WTC11 (cell line): Measurements from ENCODE around the gene PTPRK. TPM values are rescaled to one million over a fixed set of nuclear protein-coding genes. Genes with fewer than 3 reads are reported as not detected.

Experiments used
- ATAC-seq: fragments of 200-7000 bp; cut with Tn5 transposase; 2 replicates; pipeline ENCODE4 v1.10.0; 2021; ENCODE audit warnings: mild to moderate bottlenecking, moderate library complexity
- CTCF ChIA-PET: fragments of 300-600 bp; sonication (Branson Sonifier 250); formaldehyde crosslinking; loops from one replicate; lab custom pipeline; 2021; ENCODE audit warnings: antibody characterized with exemption; lab: Charles Lee
- POLR2A ChIA-PET: fragments of 350-600 bp; sonication (Branson Sonifier 250); formaldehyde crosslinking; loops from one replicate; lab custom pipeline; 2021; ENCODE audit warnings: antibody characterized with exemption; lab: Charles Lee
- DNase-seq: peaks from one replicate; pipeline ENCODE4 v3.0.0; 2021; ENCODE audit warnings: low spot score
- H3K27ac Mint-ChIP-seq: 2 replicates; pipeline ENCODE4 v1.8.0; 2021; ENCODE audit warnings: mixed read lengths
- H3K27me3 Mint-ChIP-seq: 2 replicates; pipeline ENCODE4 v1.8.0; 2021; ENCODE audit warnings: low read depth, mild to moderate bottlenecking, moderate library complexity, mixed read lengths
- H3K36me3 Mint-ChIP-seq: 2 replicates; pipeline ENCODE4 v1.8.0; 2021; ENCODE audit warnings: mixed read lengths
- H3K4me1 Mint-ChIP-seq: 2 replicates; pipeline ENCODE4 v1.8.0; 2022; ENCODE audit warnings: mixed read lengths
- H3K4me3 Mint-ChIP-seq: 2 replicates; pipeline ENCODE4 v1.8.0; 2021; ENCODE audit warnings: mild to moderate bottlenecking, moderate library complexity, mixed read lengths
- H3K9me3 Mint-ChIP-seq: 2 replicates; pipeline ENCODE4 v1.8.0; 2021; ENCODE audit warnings: mixed read lengths
- AR ChIP-seq: fragments of 250-450 bp; sonication (Bioruptor Pico); IDR thresholded peaks from 2 replicates; pipeline ENCODE4 v1.9.0; 2021; ENCODE audit warnings: mild to moderate bottlenecking
- ARID4B ChIP-seq: sonication (generic); formaldehyde crosslinking; IDR thresholded peaks from 2 replicates; pipeline ENCODE4 v1.8.0; 2023; ENCODE audit warnings: missing genetic modification reagents, mild to moderate bottlenecking, borderline replicate concordance
- FOXK1 ChIP-seq: sonication (generic); formaldehyde crosslinking; IDR thresholded peaks from 2 replicates; pipeline ENCODE4 v1.8.0; 2022; ENCODE audit warnings: mild to moderate bottlenecking, moderate library complexity, missing genetic modification reagents
- FOXP1 ChIP-seq: sonication (generic); formaldehyde crosslinking; IDR thresholded peaks from 2 replicates; pipeline ENCODE4 v1.8.0; 2022; ENCODE audit warnings: missing genetic modification reagents, mild to moderate bottlenecking, moderate library complexity, borderline replicate concordance
- IRF1 ChIP-seq: sonication (generic); formaldehyde crosslinking; IDR thresholded peaks from 2 replicates; pipeline ENCODE4 v1.8.0; 2023; ENCODE audit warnings: missing genetic modification reagents
- MXD4 ChIP-seq: fragments of 250-450 bp; sonication (Bioruptor Pico); IDR thresholded peaks from 2 replicates; pipeline ENCODE4 v1.8.0; 2021; ENCODE audit warnings: mild to moderate bottlenecking, moderate library complexity, borderline replicate concordance
- NR3C1 ChIP-seq: sonication (generic); formaldehyde crosslinking; conservative IDR thresholded peaks from 2 replicates; pipeline ENCODE4 v1.8.1; 2023; ENCODE audit warnings: low read depth, mild to moderate bottlenecking, missing genetic modification reagents
- OVOL2 ChIP-seq: fragments of 250-450 bp; sonication (Bioruptor Pico); IDR thresholded peaks from 2 replicates; pipeline ENCODE4 v1.9.0; 2021; ENCODE audit warnings: mild to moderate bottlenecking, borderline replicate concordance
- SMAD4 ChIP-seq: sonication (generic); formaldehyde crosslinking; IDR thresholded peaks from 2 replicates; pipeline ENCODE4 v1.8.0; 2022; ENCODE audit warnings: mild to moderate bottlenecking, missing genetic modification reagents
- TCF7 ChIP-seq: sonication (generic); formaldehyde crosslinking; IDR thresholded peaks from 2 replicates; pipeline ENCODE4 v1.8.0; 2022; ENCODE audit warnings: mild to moderate bottlenecking, low read depth, missing genetic modification reagents, moderate library complexity
- ZBTB43 ChIP-seq: sonication (generic); formaldehyde crosslinking; IDR thresholded peaks from 2 replicates; pipeline ENCODE4 v1.8.1; 2023; ENCODE audit warnings: mild to moderate bottlenecking, missing genetic modification reagents
- ZMAT4 ChIP-seq: fragments of 250-450 bp; sonication (Bioruptor Pico); IDR thresholded peaks from 2 replicates; pipeline ENCODE4 v1.9.0; 2021; ENCODE audit warnings: mild to moderate bottlenecking
- ZNF396 ChIP-seq: fragments of 250-450 bp; sonication (Bioruptor Pico); IDR thresholded peaks from 2 replicates; pipeline ENCODE4 v1.8.0; 2021; ENCODE audit warnings: mild to moderate bottlenecking, moderate library complexity, borderline replicate concordance
- ZNF512 ChIP-seq: sonication (generic); formaldehyde crosslinking; IDR thresholded peaks from 2 replicates; pipeline ENCODE4 v1.8.1; 2022; ENCODE audit warnings: missing genetic modification reagents, borderline replicate concordance
- total RNA-seq: library from RNA; stranded (reverse); gene quantifications from 3 replicates; pipeline ENCODE4 v1.2.3, GENCODE V29; 2021
- TF ChIP-seq, protein P1 (sequence below): sonication (generic); formaldehyde crosslinking; IDR thresholded peaks from 2 replicates; pipeline ENCODE4 v1.8.0; 2023; ENCODE audit warnings: mild to moderate bottlenecking, missing genetic modification reagents
- TF ChIP-seq, protein P2 (sequence below): fragments of 250-450 bp; sonication (Bioruptor Pico); IDR thresholded peaks from 2 replicates; pipeline ENCODE4 v2.1.2; 2022; ENCODE audit warnings: mild to moderate bottlenecking, moderate library complexity
- TF ChIP-seq, protein P3 (sequence below): sonication (generic); formaldehyde crosslinking; IDR thresholded peaks from 2 replicates; pipeline ENCODE4 v1.8.1; 2022; ENCODE audit warnings: mild to moderate bottlenecking, moderate library complexity, missing genetic modification reagents

PTPRK gene
- total RNA-seq, 1 experiment from 2014 or later, result 44.8 TPM

DNA sequence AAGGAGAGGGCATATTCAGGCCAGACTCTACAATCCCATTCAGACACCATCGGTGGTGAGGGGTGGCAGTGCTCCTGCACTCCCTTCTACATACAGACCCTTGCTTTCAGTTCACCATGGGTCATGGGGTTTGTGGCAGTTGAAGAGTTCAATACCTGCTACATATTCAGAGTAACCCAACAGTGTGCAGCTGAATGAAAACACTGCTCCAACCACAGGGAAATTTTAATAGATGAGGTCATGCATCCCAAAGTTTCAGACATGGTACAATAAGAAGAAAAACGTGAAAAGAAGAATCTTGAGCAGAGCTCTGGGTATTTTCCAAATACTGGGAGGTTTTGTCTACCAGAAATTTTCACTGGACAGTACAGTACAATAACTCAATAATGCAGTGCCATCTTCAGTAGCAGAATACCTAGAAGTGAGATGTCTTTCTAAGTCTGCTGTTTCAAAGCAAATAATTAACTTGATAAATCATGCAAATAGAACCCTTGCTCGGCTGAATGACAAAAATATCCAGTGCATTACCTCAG lies 162.1 kb downstream of the PTPRK start:
- POLR2A ChIA-PET, result no interaction called here
- H3K4me3 Mint-ChIP-seq, result no peak overlapping the region
- H3K27ac Mint-ChIP-seq, result no peak overlapping the region
- CTCF ChIA-PET, result no interaction called here
- H3K9me3 Mint-ChIP-seq, result peaks cover 5% of the 10 kb centered on the region; the same call in 1 of the 2 replicates
- no peaks in the 10 kb centered on the region for H3K27me3 Mint-ChIP-seq
- TF ChIP-seq ZNF512, result no peak
- no peak for TF ChIP-seq ARID4B (CRISPR knock-in tag)
- TF ChIP-seq FOXP1 (CRISPR knock-in tag), result no peak
- no peak for TF ChIP-seq NR3C1 (CRISPR knock-in tag)
- no peak for TF ChIP-seq MXD4 (CRISPR knock-in tag)
- TF ChIP-seq, protein P1, sequence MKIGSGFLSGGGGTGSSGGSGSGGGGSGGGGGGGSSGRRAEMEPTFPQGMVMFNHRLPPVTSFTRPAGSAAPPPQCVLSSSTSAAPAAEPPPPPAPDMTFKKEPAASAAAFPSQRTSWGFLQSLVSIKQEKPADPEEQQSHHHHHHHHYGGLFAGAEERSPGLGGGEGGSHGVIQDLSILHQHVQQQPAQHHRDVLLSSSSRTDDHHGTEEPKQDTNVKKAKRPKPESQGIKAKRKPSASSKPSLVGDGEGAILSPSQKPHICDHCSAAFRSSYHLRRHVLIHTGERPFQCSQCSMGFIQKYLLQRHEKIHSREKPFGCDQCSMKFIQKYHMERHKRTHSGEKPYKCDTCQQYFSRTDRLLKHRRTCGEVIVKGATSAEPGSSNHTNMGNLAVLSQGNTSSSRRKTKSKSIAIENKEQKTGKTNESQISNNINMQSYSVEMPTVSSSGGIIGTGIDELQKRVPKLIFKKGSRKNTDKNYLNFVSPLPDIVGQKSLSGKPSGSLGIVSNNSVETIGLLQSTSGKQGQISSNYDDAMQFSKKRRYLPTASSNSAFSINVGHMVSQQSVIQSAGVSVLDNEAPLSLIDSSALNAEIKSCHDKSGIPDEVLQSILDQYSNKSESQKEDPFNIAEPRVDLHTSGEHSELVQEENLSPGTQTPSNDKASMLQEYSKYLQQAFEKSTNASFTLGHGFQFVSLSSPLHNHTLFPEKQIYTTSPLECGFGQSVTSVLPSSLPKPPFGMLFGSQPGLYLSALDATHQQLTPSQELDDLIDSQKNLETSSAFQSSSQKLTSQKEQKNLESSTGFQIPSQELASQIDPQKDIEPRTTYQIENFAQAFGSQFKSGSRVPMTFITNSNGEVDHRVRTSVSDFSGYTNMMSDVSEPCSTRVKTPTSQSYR (CRISPR knock-in tag), result no peak
- no peak for TF ChIP-seq TCF7 (CRISPR knock-in tag)
- TF ChIP-seq, protein P2, sequence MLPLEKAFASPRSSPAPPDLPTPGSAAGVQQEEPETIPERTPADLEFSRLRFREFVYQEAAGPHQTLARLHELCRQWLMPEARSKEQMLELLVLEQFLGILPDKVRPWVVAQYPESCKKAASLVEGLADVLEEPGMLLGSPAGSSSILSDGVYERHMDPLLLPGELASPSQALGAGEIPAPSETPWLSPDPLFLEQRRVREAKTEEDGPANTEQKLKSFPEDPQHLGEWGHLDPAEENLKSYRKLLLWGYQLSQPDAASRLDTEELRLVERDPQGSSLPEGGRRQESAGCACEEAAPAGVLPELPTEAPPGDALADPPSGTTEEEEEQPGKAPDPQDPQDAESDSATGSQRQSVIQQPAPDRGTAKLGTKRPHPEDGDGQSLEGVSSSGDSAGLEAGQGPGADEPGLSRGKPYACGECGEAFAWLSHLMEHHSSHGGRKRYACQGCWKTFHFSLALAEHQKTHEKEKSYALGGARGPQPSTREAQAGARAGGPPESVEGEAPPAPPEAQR (CRISPR knock-in tag), result no peak
- no peak for TF ChIP-seq IRF1 (CRISPR knock-in tag)
- no peak for TF ChIP-seq FOXK1 (CRISPR knock-in tag)
- TF ChIP-seq ZBTB43 (CRISPR knock-in tag), result no peak
- no peak for TF ChIP-seq AR (CRISPR knock-in tag)
- TF ChIP-seq SMAD4 (CRISPR knock-in tag), result no peak
- no peak for TF ChIP-seq ZNF396 (CRISPR knock-in tag)
- no peak for TF ChIP-seq ZMAT4 (CRISPR knock-in tag)
- TF ChIP-seq OVOL2, result no peak
- TF ChIP-seq, protein P3, sequence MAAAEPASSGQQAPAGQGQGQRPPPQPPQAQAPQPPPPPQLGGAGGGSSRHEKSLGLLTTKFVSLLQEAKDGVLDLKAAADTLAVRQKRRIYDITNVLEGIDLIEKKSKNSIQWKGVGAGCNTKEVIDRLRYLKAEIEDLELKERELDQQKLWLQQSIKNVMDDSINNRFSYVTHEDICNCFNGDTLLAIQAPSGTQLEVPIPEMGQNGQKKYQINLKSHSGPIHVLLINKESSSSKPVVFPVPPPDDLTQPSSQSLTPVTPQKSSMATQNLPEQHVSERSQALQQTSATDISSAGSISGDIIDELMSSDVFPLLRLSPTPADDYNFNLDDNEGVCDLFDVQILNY (CRISPR knock-in tag), result no peak
- no peak for ATAC-seq
- DNase-seq, result no peak
- no peaks in the 10 kb centered on the region for H3K36me3 Mint-ChIP-seq
- H3K4me1 Mint-ChIP-seq, result peaks cover 16% of the 10 kb centered on the region
